Upper lobe of right lung (tissue), 1 donor: ENCODE results near the gene NPW. TPM values are rescaled to one million over a fixed set of nuclear protein-coding genes. Genes with fewer than 3 reads are reported as not detected.

Experiments used
- ATAC-seq: fragments of 200-7000 bp; cut with Tn5 transposase; one replicate; pipeline ENCODE4 v1.9.1; 2020; ENCODE audit warnings: mild to moderate bottlenecking, moderate library complexity
- DNase-seq: peaks from one replicate; pipeline ENCODE4 v3.0.0-alpha.2; 2020
- H3K27ac ChIP-seq: fragments of 200-600 bp; one replicate; pipeline ENCODE4 v1.8.0; 2022
- H3K27me3 ChIP-seq: fragments of 200-600 bp; one replicate; pipeline ENCODE4 v1.8.0; 2022; ENCODE audit warnings: mild to moderate bottlenecking
- H3K36me3 ChIP-seq: fragments of 200-600 bp; one replicate; pipeline ENCODE4 v1.8.0; 2022
- H3K4me1 ChIP-seq: fragments of 200-600 bp; one replicate; pipeline ENCODE4 v1.8.0; 2022
- H3K4me3 ChIP-seq: fragments of 200-600 bp; one replicate; pipeline ENCODE4 v1.8.0; 2022; ENCODE audit warnings: mild to moderate bottlenecking
- H3K9me3 ChIP-seq: fragments of 200-600 bp; one replicate; pipeline ENCODE4 v1.8.0; 2022
- CTCF ChIP-seq: fragments of 200-600 bp; IDR thresholded peaks from one replicate; pipeline ENCODE4 v1.8.0; 2022; ENCODE audit warnings: antibody characterized with exemption
- intact Hi-C: fragments of 100-400 bp; cut with DNase I; formaldehyde crosslinking; loops from one replicate; pipeline ENCODE4 v1.11.0; 2022
- total RNA-seq: library from RNA; stranded (reverse); fragmentation: NEBNext Ultra II Directional; extraction: Animal tissue kit (Norgen Biotek cat#: 25700); gene quantifications from one replicate; pipeline ENCODE4 v1.2.1, GENCODE V29; 2021
- donor health status: DM: no; HTN: yes; CAD: no; lungs with severe emphysema.

The NPW gene
- total RNA-seq, 1 donor from 2014 or later: not detected

DNA sequence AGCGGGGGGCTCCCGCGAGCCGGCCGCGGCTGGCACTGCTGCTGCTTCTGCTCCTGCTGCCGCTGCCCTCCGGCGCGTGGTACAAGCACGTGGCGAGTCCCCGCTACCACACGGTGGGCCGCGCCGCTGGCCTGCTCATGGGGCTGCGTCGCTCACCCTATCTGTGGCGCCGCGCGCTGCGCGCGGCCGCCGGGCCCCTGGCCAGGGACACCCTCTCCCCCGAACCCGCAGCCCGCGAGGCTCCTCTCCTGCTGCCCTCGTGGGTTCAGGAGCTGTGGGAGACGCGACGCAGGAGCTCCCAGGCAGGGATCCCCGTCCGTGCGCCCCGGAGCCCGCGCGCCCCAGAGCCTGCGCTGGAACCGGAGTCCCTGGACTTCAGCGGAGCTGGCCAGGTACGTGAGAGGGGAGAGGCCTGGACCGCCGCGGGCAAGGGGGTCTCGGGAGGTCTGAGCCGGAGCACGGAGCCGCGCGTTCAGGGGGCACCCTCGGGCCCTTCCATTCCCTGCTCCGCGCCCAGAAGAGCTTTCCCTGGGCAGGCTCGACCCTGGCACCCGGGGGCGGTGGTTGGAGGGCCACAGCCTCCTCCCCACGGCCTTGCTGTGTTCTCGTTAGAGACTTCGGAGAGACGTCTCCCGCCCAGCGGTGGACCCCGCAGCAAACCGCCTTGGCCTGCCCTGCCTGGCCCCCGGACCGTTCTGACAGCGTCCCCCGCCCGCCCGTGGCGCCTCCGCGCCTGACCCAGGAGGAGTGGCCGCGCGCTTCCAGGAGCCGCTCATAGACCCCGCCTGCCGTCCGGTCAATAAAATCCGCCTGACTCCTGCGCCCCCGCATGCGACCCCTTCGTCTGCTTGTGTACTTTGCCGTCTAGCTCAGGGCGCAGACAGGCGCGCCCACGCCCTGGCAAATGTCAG is 591 bp downstream of the NPW start:
- Histone ChIP-seq H3K36me3 (no peaks in the 10 kb centered on the region), H3K9me3 (no peaks in the 10 kb centered on the region), H3K4me1 (peaks cover 29% of the 10 kb centered on the region), H3K27me3 (peaks cover 39% of the 10 kb centered on the region), H3K27ac (no peak overlapping the region), H3K4me3 (no peak overlapping the region)
- intact Hi-C loops: loop anchor here (5.0 kb wide), 1 partner anchor 122 kb away; no protein-coding TSS in a partner anchor
- DNase-seq (no peak), ATAC-seq (no peak)
- no peak for TF ChIP-seq CTCF

GRCh38 chr16:2022723-2023091 is 3.1 kb downstream of the NPW start:
- no peaks in the 10 kb centered on the region for H3K36me3 ChIP-seq
- DNase-seq: no peak
- H3K4me3 ChIP-seq: peak overlapping the region; percentile 41
- H3K4me1 ChIP-seq: peaks cover 41% of the 10 kb centered on the region
- H3K27ac ChIP-seq: no peak overlapping the region
- no peaks in the 10 kb centered on the region for H3K9me3 ChIP-seq
- TF ChIP-seq CTCF: no peak
- peak; percentile 0 for ATAC-seq
- intact Hi-C loops: loop anchor here (5.0 kb wide), 1 partner anchor 120 kb away; no protein-coding TSS in a partner anchor
- peaks cover 35% of the 10 kb centered on the region for H3K27me3 ChIP-seq

DNA sequence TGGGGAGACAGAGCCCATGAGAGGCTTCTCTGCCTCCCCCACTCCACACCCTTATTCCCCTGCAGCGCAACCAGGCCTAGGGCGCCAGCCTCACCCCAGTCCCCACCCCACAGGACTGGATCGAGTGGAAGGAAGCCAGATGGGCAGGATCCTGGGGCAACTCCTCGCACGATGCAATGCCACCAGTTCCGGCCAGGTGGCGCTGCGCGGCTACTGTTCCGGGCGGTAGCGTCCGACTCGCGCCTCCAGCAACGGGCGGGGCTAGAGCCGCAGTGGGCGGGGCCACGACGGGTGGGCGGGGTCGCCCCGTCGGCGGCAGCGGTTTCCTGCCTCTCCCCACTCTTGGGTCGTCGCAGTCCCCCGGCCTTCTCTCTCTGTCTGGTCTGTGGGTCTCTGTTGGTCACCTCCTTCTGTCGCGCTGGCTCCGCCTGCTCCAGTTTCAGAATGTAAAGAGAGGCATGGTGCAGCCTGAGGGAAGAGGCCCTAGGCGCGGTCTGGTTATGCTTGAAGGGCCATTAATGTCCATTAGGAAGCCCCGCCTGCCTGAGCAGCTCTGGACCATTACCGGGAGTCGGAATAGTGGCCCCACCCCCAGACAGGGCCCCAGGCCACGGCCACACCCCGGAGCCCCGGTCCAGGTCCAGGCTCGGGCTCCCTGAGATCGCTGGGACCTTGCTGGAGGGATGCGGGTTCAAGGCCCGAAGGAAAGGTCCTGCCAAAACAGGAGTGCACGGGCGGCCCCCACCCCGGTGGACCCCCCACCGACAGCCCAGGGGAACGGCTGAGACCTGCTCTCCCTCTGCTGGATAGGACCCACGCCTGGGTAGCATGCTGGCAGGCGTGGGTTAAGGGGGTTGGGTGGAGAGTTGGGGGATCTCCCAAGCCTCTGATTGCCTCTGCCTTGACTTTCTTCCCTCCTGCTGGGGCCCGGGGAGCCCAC is 3.8 kb downstream of the NPW start:
- peak; percentile 96 for DNase-seq
- intact Hi-C loops: loop anchor here (5.0 kb wide), 1 partner anchor 119 kb away; no protein-coding TSS in a partner anchor
- H3K36me3 ChIP-seq: no peaks in the 10 kb centered on the region
- H3K4me1 ChIP-seq: peaks cover 46% of the 10 kb centered on the region
- peak overlapping the region; percentile 41 for H3K4me3 ChIP-seq
- no peaks in the 10 kb centered on the region for H3K9me3 ChIP-seq
- H3K27me3 ChIP-seq: peaks cover 35% of the 10 kb centered on the region
- TF ChIP-seq CTCF: peak; percentile 98
- H3K27ac ChIP-seq: peak overlapping the region; percentile 82
- peak; percentile 94 for ATAC-seq

DNA sequence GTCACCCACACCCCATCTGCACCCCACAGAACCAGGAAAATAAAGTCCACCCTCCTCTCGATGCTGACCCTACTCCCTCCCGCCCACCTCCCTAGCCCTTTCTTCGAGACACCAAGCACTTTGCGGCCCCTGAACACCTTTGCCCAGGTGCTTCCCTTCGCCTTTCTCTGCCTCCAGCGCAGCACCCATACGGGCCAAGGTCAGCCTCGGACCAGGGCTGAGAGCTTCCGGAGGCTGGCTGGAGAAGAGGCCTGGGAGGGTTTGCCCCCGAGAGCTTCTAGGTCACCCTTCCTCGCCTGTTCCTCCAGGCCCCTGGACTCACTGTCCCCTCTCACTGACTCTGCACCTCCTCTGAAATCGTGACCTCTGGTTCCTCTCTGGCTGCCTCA is 4.4 kb downstream of the NPW start:
- peaks cover 30% of the 10 kb centered on the region for H3K27me3 ChIP-seq
- peak overlapping the region; percentile 41 for H3K4me3 ChIP-seq
- TF ChIP-seq CTCF: no peak
- DNase-seq: no peak
- ATAC-seq: no peak
- H3K36me3 ChIP-seq: no peaks in the 10 kb centered on the region
- H3K9me3 ChIP-seq: no peaks in the 10 kb centered on the region
- intact Hi-C loops: loop anchor here (5.0 kb wide), 1 partner anchor 118 kb away; no protein-coding TSS in a partner anchor
- H3K4me1 ChIP-seq: peaks cover 50% of the 10 kb centered on the region
- H3K27ac ChIP-seq: peak overlapping the region; percentile 82

DNA sequence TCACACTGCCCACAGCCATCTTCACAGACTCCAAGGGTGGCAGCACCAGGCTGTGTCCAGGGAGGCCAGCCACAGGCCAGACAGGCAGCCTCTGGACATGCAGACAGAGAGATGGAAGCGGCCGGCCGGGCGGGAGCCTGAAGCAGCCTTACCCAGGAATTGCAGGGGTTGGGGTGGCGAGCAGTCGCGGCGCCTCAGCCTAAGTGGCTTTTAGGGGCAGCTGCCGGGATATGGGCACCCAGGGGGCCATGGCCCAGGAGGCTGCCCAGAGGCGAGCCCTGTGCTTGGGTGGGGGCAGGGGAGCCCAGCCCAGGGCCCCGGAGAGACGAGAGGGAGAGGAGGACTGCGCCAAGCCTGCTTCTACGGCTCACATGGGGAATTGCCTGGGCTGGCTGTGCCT is 5.7 kb downstream of the NPW start:
- Histone ChIP-seq H3K4me3 (no peak overlapping the region), H3K27ac (peak overlapping the region; percentile 6), H3K4me1 (peaks cover 52% of the 10 kb centered on the region), H3K36me3 (peaks cover 8% of the 10 kb centered on the region), H3K27me3 (peaks cover 18% of the 10 kb centered on the region), H3K9me3 (no peaks in the 10 kb centered on the region)
- DNase-seq (no peak), ATAC-seq (no peak)
- intact Hi-C loops: no loop called here
- no peak for TF ChIP-seq CTCF
